Inflammatory macrophage treated with lipopolysaccharide for 4 hours (primary cell): Measurements from ENCODE around the gene BDKRB1.

ENCODE experiments used
- DNase-seq: peaks from one replicate; pipeline ENCODE4 v3.0.0-alpha.2; 2020

BDKRB1 gene

GRCh38 chr14:96255501-96256366 is at the start of gene BDKRB1:
BDKRB1 (plus strand) TSS chr14:96256210; CDS start chr14:96263683, 7,473 bp downstream.
- DNase-seq = no peak

- DNase-seq = no peak
Observed at GRCh38 chr14:96206461-96206860, 49.5 kb upstream of the BDKRB1 start.

GRCh38 chr14:96207686-96208085 is 48.3 kb upstream of the BDKRB1 start:
- DNase-seq = no peak

- DNase-seq = no peak
Observed at GRCh38 chr14:96208739-96209138, 47.3 kb upstream of the BDKRB1 start.

GRCh38 chr14:96212140-96212539 is 43.9 kb upstream of the BDKRB1 start:
- DNase-seq = no peak

- no peak for DNase-seq
Observed at GRCh38 chr14:96212896-96213295, 43.1 kb upstream of the BDKRB1 start.

GRCh38 chr14:96213871-96214465 is 42.0 kb upstream of the BDKRB1 start:
- no peak for DNase-seq

GRCh38 chr14:96214793-96215192 is 41.2 kb upstream of the BDKRB1 start:
- no peak for DNase-seq

GRCh38 chr14:96215452-96216244 is 40.4 kb upstream of the BDKRB1 start:
- no peak for DNase-seq

GRCh38 chr14:96216627-96217026 is 39.4 kb upstream of the BDKRB1 start:
- DNase-seq = no peak

GRCh38 chr14:96217376-96217913 is 38.6 kb upstream of the BDKRB1 start:
- DNase-seq = no peak

- no peak for DNase-seq
Observed at GRCh38 chr14:96221109-96221650, 34.8 kb upstream of the BDKRB1 start.

GRCh38 chr14:96221841-96222240 is 34.2 kb upstream of the BDKRB1 start:
- DNase-seq = no peak

GRCh38 chr14:96224480-96225096 is 31.4 kb upstream of the BDKRB1 start:
- DNase-seq = no peak

GRCh38 chr14:96225213-96225612 is 30.8 kb upstream of the BDKRB1 start:
- no peak for DNase-seq

- no peak for DNase-seq
Observed at GRCh38 chr14:96225745-96226151, 30.3 kb upstream of the BDKRB1 start.

GRCh38 chr14:96227428-96227827 is 28.6 kb upstream of the BDKRB1 start:
- DNase-seq = no peak

- no peak for DNase-seq
Observed at GRCh38 chr14:96229315-96229714, 26.7 kb upstream of the BDKRB1 start.

- DNase-seq = no peak
Observed at GRCh38 chr14:96231056-96231455, 25.0 kb upstream of the BDKRB1 start.

GRCh38 chr14:96231526-96232130 is 24.4 kb upstream of the BDKRB1 start:
- no peak for DNase-seq

GRCh38 chr14:96232506-96232905 is 23.5 kb upstream of the BDKRB1 start:
- no peak for DNase-seq

- no peak for DNase-seq
Observed at GRCh38 chr14:96233661-96234060, 22.3 kb upstream of the BDKRB1 start.
